B cell (primary cell): ENCODE measurements around the gene RAB3D. TPM values are rescaled to one million over a fixed set of nuclear protein-coding genes. Genes with fewer than 3 reads are reported as not detected.
"Not testable (repeated sequence)": the region's sequence is repeated elsewhere in the genome, so short reads cannot be mapped to it uniquely, and the experiment has no call there.

ENCODE experiments used
- ATAC-seq: fragments of 200-7000 bp; cut with Tn5 transposase; one replicate; pipeline ENCODE4 v1.10.0; 2021; ENCODE audit warnings: low read depth, mild to moderate bottlenecking, moderate number of reproducible peaks, moderate library complexity
- CTCF ChIA-PET: fragments of 350-600 bp; sonication (Branson Sonifier 250); formaldehyde crosslinking; loops from one replicate; lab custom pipeline; 2021; ENCODE audit warnings: antibody characterized with exemption, inconsistent platforms; lab: Charles Lee
- POLR2A ChIA-PET: fragments of 350-600 bp; sonication (Branson Sonifier 250); formaldehyde crosslinking; loops from one replicate; lab custom pipeline; 2021; ENCODE audit warnings: antibody characterized with exemption; lab: Charles Lee
- DNase-seq: peaks from one replicate; pipeline ENCODE4 v3.0.0; 2013
- H2AFZ ChIP-seq: 2 replicates; pipeline ENCODE4 v1.6.1; 2012; ENCODE audit warnings: mild to moderate bottlenecking, low read depth, low read length; ENCODE audit not compliant: insufficient read depth, poor library complexity, severe bottlenecking
- H3K27ac ChIP-seq, 2 donors: 1 replicate in 1 of 2; 2 replicates in 1 of 2; pipeline ENCODE4 v1.5.1; 2012 to 2013; ENCODE audit warnings: low read length in 2 of 2, mild to moderate bottlenecking in 2 of 2, moderate library complexity in 1 of 2
- H3K27me3 ChIP-seq, 4 experiments: fragments of 200-600 bp in 1 of 4; sonication (generic) in 1 of 4; replicated peaks in 1 of 4; 1 replicate in 2 of 4; 2 replicates in 2 of 4; pipeline versions ENCODE4 v1.6.1 to v1.7.0; 2013 to 2016; ENCODE audit warnings: low read length in 3 of 4, mild to moderate bottlenecking in 2 of 4, mixed read lengths in 1 of 4, moderate library complexity in 1 of 4; ENCODE audit not compliant: insufficient read depth in 4 of 4, control insufficient read depth in 3 of 4; ENCODE audit errors: control extremely low read depth in 1 of 4
- H3K36me3 ChIP-seq, 2 experiments: replicated peaks in 1 of 2; 1 replicate in 1 of 2; 2 replicates in 1 of 2; pipeline versions ENCODE4 v1.6.1 to v1.7.1; 2013; ENCODE audit warnings: low read length in 1 of 2; ENCODE audit not compliant: insufficient read depth in 2 of 2, control insufficient read depth in 1 of 2; ENCODE audit errors: control extremely low read depth in 1 of 2, extremely low read depth in 1 of 2
- H3K4me1 ChIP-seq, 2 donors: fragments of 200-600 bp in 1 of 2; sonication (generic) in 1 of 2; 1 replicate in 1 of 2; 2 replicates in 1 of 2; pipeline versions ENCODE4 v1.5.1 to v1.6.1; 2013 to 2017; ENCODE audit warnings: low read length in 2 of 2; ENCODE audit not compliant: control insufficient read depth in 2 of 2, insufficient read depth in 2 of 2
- H3K4me2 ChIP-seq: replicated peaks from 2 replicates; pipeline ENCODE3; 2012; ENCODE audit warnings: mild to moderate bottlenecking, low read depth, low read length; ENCODE audit not compliant: poor library complexity, severe bottlenecking
- H3K4me3 ChIP-seq, 5 experiments: fragments of 200-600 bp in 1 of 5; sonication (generic) in 1 of 5; 1 replicate in 3 of 5; 2 replicates in 2 of 5; pipeline versions ENCODE4 v1.5.1 to v1.7.0; 2011 to 2016; ENCODE audit warnings: low read length in 4 of 5, mild to moderate bottlenecking in 4 of 5, low read depth in 2 of 5, control low read depth in 1 of 5, moderate library complexity in 1 of 5; ENCODE audit not compliant: insufficient read depth in 1 of 5; ENCODE audit errors: control extremely low read depth in 1 of 5, extremely low read depth in 1 of 5
- H3K79me2 ChIP-seq: fragments of 200-600 bp; sonication (generic); one replicate; pipeline ENCODE4 v1.6.0; 2016; ENCODE audit warnings: low read length; ENCODE audit not compliant: control insufficient read depth, insufficient read depth
- H3K9ac ChIP-seq: fragments of 200-600 bp; sonication (generic); 2 replicates; pipeline ENCODE4 v1.6.1; 2017; ENCODE audit warnings: mild to moderate bottlenecking, low read length, moderate library complexity
- H3K9me3 ChIP-seq, 3 donors: one replicate each; pipeline versions ENCODE4 v1.6.1 to v1.7.1; 2013; ENCODE audit warnings: low read length in 2 of 3; ENCODE audit not compliant: control insufficient read depth in 2 of 3, insufficient read depth in 1 of 3; ENCODE audit errors: control extremely low read depth in 1 of 3
- H4K20me1 ChIP-seq: 2 replicates; pipeline ENCODE4 v1.6.0; 2012; ENCODE audit warnings: mild to moderate bottlenecking, low read length; ENCODE audit not compliant: insufficient read depth, control insufficient read depth, poor library complexity, severe bottlenecking
- H3K27ac Mint-ChIP-seq: one replicate; pipeline ENCODE4 v1.8.0; 2021; ENCODE audit warnings: mixed read lengths
- H3K27me3 Mint-ChIP-seq: one replicate; pipeline ENCODE4 v1.8.0; 2021; ENCODE audit warnings: mixed read lengths
- H3K4me1 Mint-ChIP-seq: one replicate; pipeline ENCODE4 v1.8.0; 2021; ENCODE audit warnings: mixed read lengths
- H3K4me3 Mint-ChIP-seq: one replicate; pipeline ENCODE4 v1.8.0; 2021; ENCODE audit warnings: mixed read lengths
- H3K9me3 Mint-ChIP-seq: one replicate; pipeline ENCODE4 v1.8.0; 2022; ENCODE audit warnings: mixed read lengths; ENCODE audit not compliant: insufficient read depth
- EZH2 ChIP-seq: IDR thresholded peaks from 2 replicates; pipeline ENCODE4 v1.6.1; 2012; ENCODE audit warnings: borderline replicate concordance, low read depth, mild to moderate bottlenecking, moderate library complexity, low read length; ENCODE audit not compliant: insufficient read depth, poor library complexity, severe bottlenecking
- WGBS: methylation state at CpG from one replicate; pipeline ENCODE4 v1.1.5; 2013; ENCODE audit warnings: missing lambda C conversion rate; ENCODE audit not compliant: insufficient coverage; 5-methylcytosine and 5-hydroxymethylcytosine counted together
- intact Hi-C: fragments of 100-400 bp; cut with micrococcal nuclease; formaldehyde crosslinking; loops from one replicate; pipeline ENCODE4 v1.10.0; 2022
- polyA plus RNA-seq: library from polyadenylated mRNA; depleted of rRNA; stranded (reverse); fragments of >200 nt; gene quantifications from 2 replicates; pipeline ENCODE4 v1.2.3, GENCODE V29; 2012
- total RNA-seq, 2 donors: library from RNA; stranded (reverse); fragments of 120-200 nt in 1 of 2; gene quantifications; 1 replicate in 1 of 2; 2 replicates in 1 of 2; pipeline versions ENCODE4 v1.2.3 to v1.2.4, GENCODE V29; 2013 to 2022
- TF ChIP-seq, protein P1 (sequence below): fragments of 200-600 bp; IDR thresholded peaks from one replicate; pipeline ENCODE4 v1.8.0; 2022; ENCODE audit warnings: antibody characterized with exemption, mild to moderate bottlenecking

Gene RAB3D
- total and polyA plus RNA-seq, 2 donors (not counting 1 experiment from before 2014, with no cell fraction given), result 5.3 to 8.9 TPM

GRCh38 chr19:11321191-11322126, 18.0 kb downstream of the RAB3D start:
- no peak overlapping the region for H3K9ac ChIP-seq
- H4K20me1 ChIP-seq, result no peaks in the 10 kb centered on the region
- peaks cover 43% of the 10 kb centered on the region for H3K4me1 Mint-ChIP-seq
- DNase-seq (no peak), ATAC-seq (no peak)
- no peaks in the 10 kb centered on the region for H3K79me2 ChIP-seq
- no peak overlapping the region for H2AFZ ChIP-seq
- POLR2A ChIA-PET, result interaction anchor here (0.7 kb wide), 1 partner anchor 38 kb away, joined by 4 read pairs; no protein-coding TSS in a partner anchor
- peak overlapping the region; percentile 42 for H3K4me2 ChIP-seq
- H3K4me1 ChIP-seq, result peaks cover 31 to 51% of the 10 kb centered on the region in 2 donors
- peak overlapping the region; percentile 20 for H3K27ac Mint-ChIP-seq
- 92% methylated on average over 2 of the region's 14 CpGs for WGBS
- H3K27me3 Mint-ChIP-seq, result no peaks in the 10 kb centered on the region
- H3K9me3 Mint-ChIP-seq, result no peaks in the 10 kb centered on the region
- H3K27ac ChIP-seq, result no peak overlapping the region
- H3K4me3 ChIP-seq, result peak overlapping the region in 1 of 5 experiments; percentile 55
- no peak for TF ChIP-seq EZH2
- TF ChIP-seq, protein P1, sequence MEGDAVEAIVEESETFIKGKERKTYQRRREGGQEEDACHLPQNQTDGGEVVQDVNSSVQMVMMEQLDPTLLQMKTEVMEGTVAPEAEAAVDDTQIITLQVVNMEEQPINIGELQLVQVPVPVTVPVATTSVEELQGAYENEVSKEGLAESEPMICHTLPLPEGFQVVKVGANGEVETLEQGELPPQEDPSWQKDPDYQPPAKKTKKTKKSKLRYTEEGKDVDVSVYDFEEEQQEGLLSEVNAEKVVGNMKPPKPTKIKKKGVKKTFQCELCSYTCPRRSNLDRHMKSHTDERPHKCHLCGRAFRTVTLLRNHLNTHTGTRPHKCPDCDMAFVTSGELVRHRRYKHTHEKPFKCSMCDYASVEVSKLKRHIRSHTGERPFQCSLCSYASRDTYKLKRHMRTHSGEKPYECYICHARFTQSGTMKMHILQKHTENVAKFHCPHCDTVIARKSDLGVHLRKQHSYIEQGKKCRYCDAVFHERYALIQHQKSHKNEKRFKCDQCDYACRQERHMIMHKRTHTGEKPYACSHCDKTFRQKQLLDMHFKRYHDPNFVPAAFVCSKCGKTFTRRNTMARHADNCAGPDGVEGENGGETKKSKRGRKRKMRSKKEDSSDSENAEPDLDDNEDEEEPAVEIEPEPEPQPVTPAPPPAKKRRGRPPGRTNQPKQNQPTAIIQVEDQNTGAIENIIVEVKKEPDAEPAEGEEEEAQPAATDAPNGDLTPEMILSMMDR, result no peak
- CTCF ChIA-PET, result interaction anchor here (0.7 to 2.1 kb wide), 3 partner anchors 23 to 61 kb away, joined by 3 to 6 read pairs (median 4); no protein-coding TSS in a partner anchor
- H3K9me3 ChIP-seq, result peaks cover 0 to 5% (median 0%) of the 10 kb centered on the region in 3 donors
- peaks cover 0 to 5% (median 0%) of the 10 kb centered on the region in 4 experiments for H3K27me3 ChIP-seq
- intact Hi-C loops, result no loop called here
- H3K36me3 ChIP-seq, result peaks cover 0 to 1% of the 10 kb centered on the region in 2 experiments
- no peak overlapping the region for H3K4me3 Mint-ChIP-seq

DNA sequence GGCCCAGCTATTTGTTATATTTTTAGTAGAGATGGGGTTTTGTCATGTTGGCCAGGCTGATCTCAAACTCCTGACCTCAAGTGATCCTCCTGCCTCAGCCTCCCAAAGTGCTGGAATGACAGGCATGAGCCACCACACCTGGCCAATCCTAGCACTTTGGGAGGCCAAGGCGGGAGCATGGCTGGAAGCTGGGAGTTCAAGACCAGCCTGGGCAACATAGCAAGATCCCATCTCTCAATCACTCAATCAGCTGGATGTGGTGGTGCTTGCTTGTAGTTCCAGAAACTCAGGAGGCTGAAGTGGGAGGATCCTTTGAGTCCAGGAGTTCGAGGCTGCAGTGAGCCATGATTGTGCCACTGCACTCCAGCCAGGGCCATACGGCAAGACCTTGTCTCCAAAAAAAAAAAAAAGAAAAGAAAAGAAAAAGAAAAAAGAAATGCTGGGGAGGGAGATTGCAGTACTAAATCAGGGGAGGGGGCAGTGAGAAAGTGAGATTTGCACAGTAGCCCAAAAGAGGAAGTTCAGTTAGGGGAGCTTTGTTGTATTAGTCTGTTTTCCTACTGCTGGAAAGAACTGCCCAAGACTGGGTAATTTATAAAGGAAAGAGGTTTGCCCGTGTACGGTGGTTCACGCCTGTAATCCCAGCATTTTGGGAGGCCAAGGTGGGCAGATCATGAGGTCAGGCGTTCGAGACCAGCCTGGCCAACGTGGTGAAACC, 19.0 kb downstream of the RAB3D start:
- CTCF ChIA-PET, result interaction anchor here (0.7 to 1.2 kb wide), 2 partner anchors 27 to 1558 kb away, joined by 3 read pairs; no protein-coding TSS in a partner anchor
- 18% methylated on average over 7 of the region's 9 CpGs for WGBS

More for the DNA sequence above, 19.0 kb downstream of the RAB3D start:
- H3K9me3 ChIP-seq, H3K79me2 ChIP-seq, DNase-seq, ATAC-seq, H3K27me3 ChIP-seq, H3K27ac Mint-ChIP-seq, H3K9ac ChIP-seq, H3K9me3 Mint-ChIP-seq, H2AFZ ChIP-seq, intact Hi-C loops, H4K20me1 ChIP-seq, H3K27me3 Mint-ChIP-seq, H3K27ac ChIP-seq, H3K36me3 ChIP-seq: not testable (repeated sequence)
- POLR2A ChIA-PET, result interaction anchor here (0.5 to 0.7 kb wide), 2 partner anchors 39 to 238 kb away, joined by 3 to 4 read pairs; no protein-coding TSS in a partner anchor
- Histone ChIP-seq H3K4me3 (peak overlapping the region in 1 of 5 experiments; percentile 55), H3K4me2 (peak overlapping the region; percentile 42), H3K4me1 (peaks cover 31 to 51% of the 10 kb centered on the region in 2 donors)
- Mint-ChIP-seq H3K4me3 (peak overlapping the region; percentile 0), H3K4me1 (peaks cover 43% of the 10 kb centered on the region)
